Mammary epithelial cell (primary cell): ENCODE data around the gene MEGF11.

Source experiments
- CTCF ChIP-seq, 2 donors: IDR thresholded peaks in 1 of 2; conservative IDR thresholded peaks in 1 of 2; 2 replicates each; pipeline ENCODE4 v1.5.1; 2011 to 2012; ENCODE audit warnings: inconsistent platforms in 2 of 2, low read length in 2 of 2, mild to moderate bottlenecking in 2 of 2, control low read depth in 1 of 2, low read depth in 1 of 2; ENCODE audit not compliant: insufficient read depth in 1 of 2; ENCODE audit errors: extremely low read depth in 1 of 2
- EZH2 ChIP-seq: IDR thresholded peaks from 2 replicates; pipeline ENCODE4 v1.6.1; 2012; ENCODE audit warnings: low read length, inconsistent platforms, borderline replicate concordance

GRCh38 chr15:66212563-66212921, 41.0 kb downstream of the MEGF11 start:
- no peak for TF ChIP-seq EZH2
- TF ChIP-seq CTCF (conservative IDR thresholded peaks at IDR 0.05 in 1 of 2, IDR thresholded peaks at IDR 0.05 in 1 of 2; ENCODE audit: extremely low read depth in 1 of 2, insufficient read depth in 1 of 2, low read depth in 1 of 2, low read length in 2 of 2), result no peak
